ENCODE data around the gene LARP4B.

GRCh38 chr10:953836-954235 lies 22.3 kb upstream of the LARP4B start:
- TF ChIP-seq POLR2A (IDR thresholded peaks at IDR 0.05) (no peak), CTCF (IDR thresholded peaks at IDR 0.05) (no peak)
